HT1080 (cell line): ENCODE results near the gene IL1RAPL1. TPM values are rescaled to one million over a fixed set of nuclear protein-coding genes. Genes with fewer than 3 reads are reported as not detected.
A peak's percentile ranks its signal among the peaks of the same experiment; 100 is the strongest.

ENCODE experiments used
- DNase-seq: peaks from one replicate; pipeline ENCODE4 v3.0.0-alpha.2; 2015; ENCODE audit warnings: low read depth
- total RNA-seq: library from RNA; depleted of rRNA; stranded (reverse); fragments of >200 nt; shearing (Covaris generic); gene quantifications from 2 replicates; pipeline ENCODE4 v1.2.3, GENCODE V29; 2014

The IL1RAPL1 gene
- total RNA-seq, 1 experiment from 2014 or later: 2.5 TPM

- no peak for DNase-seq
Observed at GRCh38 chrX:29870608-29871007, 1283.4 kb downstream of the IL1RAPL1 start.

DNA sequence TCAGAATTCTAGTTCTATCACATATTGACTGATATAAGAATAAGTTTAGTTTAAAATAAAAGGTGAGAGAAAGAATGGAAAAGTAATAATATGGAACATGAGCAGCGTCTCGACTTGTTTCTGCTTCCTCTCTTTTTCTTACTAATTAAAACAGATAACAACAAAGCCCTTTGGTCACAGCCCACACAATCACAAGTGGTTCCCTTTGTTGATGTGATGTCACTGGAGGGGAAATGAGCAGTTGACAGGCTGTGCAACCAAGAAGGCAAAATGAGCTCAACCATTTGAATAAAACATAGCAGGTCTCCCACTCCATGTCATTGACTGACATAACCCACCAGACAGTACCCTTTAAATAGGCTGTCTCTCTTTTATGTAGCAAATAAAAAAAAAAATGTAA, 1285.6 kb downstream of the IL1RAPL1 start:
- no peak for DNase-seq

GRCh38 chrX:29876733-29877132, 1289.5 kb downstream of the IL1RAPL1 start:
- DNase-seq: no peak

GRCh38 chrX:29880977-29881376, 1293.7 kb downstream of the IL1RAPL1 start:
- no peak for DNase-seq

GRCh38 chrX:29890004-29890403, 1302.8 kb downstream of the IL1RAPL1 start:
- no peak for DNase-seq

DNA sequence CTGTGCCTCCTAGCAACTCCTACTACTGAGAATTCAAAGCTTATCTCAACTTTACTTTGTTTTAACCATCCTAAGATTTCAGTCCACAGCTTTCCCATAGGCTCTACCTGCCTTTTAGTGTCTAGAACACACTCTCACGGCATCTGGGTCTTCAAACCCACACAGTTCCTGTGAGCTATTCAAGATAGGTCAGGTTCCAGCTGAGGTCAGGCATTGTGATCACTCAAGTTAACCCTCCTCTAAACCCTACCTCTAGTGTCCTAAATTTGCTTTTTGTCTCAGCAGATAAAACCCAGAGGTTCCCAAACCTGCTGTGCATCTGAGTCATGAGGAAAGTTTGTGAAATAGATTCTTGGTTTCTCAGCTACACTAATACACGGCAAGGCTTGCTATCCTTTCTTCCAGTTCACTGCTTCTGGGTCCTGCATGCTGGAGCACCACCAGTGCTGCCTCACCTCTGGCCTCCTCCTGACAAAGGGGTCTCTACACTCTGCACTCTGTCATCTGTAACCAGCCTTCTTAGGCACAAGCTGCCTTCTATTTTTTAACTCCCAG, 1303.5 kb downstream of the IL1RAPL1 start:
- DNase-seq: no peak

DNA sequence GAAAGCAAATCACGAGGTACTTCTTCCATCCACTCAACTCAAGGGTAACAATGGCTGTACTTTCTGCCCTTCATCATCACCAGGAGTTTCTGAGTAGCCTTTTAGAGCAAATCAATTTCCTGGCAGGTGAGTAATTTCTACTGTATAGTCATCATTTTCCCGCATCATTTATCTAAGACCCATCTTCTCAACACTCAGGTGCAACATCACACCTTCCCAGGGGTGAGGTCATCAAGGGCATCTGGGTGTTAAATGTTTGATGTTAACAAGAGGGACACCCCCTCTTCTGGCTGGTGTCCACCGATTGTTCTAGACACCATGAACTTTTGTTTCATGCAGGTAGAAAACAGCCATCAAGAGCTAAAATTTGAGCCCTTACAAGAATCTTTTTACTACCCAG, 1314.8 kb downstream of the IL1RAPL1 start:
- DNase-seq: no peak

DNA sequence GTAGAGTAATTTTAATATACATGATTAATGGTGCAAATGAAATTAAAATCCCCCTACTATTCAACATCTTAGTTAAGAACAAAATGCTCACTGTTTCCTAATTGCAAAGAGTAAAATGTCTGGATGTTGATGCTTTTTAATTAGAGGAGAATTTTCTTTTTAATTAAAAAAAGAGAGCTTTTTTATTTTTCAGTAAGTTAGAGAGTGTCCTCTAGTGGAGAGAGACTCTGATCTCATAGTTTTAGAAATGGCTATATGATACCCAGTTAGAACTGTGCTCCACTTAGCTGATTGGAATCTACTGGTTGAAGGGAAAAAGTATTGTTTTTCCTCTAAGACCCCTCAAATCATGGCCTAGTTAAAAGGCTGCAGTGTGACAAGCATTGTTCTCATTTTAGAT, 1316.1 kb downstream of the IL1RAPL1 start:
- no peak for DNase-seq

GRCh38 chrX:29911673-29912072, 1324.4 kb downstream of the IL1RAPL1 start:
- no peak for DNase-seq

DNA sequence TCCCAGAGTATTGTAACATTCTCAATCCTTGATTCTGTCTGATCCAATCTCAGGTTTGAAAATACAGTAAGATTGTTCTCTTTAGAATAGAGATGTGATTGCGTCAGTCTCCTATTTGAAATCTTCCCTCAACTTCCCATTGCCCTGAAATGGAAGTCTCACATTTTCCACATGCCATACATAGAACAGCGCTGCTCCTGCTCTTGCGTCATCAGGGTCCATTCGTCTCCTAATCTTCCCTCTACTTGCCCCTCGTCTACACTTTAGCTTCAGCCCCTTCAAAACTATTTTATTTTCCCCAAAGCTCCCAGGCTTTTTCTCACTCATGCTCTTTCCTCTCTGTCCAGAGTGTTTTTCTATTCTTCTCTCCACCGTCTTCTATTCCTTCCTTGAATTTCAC, 1326.4 kb downstream of the IL1RAPL1 start:
- no peak for DNase-seq

DNA sequence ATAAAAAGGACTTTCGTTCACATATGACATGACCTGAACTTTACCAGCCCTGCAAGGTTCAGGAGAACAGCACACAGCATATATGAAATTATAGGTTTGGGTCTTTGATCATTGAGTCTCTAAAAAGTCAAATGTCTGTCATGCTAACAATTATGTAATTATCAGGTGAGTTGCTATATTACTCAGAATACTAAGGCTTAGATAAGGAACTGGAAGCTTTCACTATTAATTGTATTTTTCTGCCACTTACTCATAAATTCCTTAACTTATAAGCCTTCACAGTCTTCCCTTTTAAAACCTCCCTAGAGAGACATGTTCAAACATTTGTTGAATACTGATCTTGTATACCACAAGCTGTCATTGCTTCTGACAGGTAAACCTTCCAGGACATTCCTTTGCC, 1335.4 kb downstream of the IL1RAPL1 start:
- DNase-seq: no peak

DNA sequence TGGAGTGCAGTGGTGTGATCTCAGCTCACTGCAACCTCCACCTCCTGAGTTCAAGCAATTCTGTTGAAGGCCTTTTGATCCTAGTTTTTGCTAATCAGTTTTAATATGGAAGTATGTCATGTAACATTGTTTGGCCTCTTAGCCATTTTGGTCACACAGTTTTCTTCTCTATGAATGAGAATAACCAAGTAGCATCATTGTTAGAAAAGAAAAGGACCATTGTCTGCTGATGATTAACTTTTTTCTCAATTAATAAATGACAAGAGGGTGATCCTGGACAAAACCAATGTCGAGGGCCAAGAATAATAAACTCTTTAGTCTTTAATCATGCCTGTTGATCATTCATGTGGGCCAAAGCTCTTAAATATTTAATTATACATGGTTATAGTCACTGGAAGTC, 1338.8 kb downstream of the IL1RAPL1 start:
- DNase-seq: no peak

DNA sequence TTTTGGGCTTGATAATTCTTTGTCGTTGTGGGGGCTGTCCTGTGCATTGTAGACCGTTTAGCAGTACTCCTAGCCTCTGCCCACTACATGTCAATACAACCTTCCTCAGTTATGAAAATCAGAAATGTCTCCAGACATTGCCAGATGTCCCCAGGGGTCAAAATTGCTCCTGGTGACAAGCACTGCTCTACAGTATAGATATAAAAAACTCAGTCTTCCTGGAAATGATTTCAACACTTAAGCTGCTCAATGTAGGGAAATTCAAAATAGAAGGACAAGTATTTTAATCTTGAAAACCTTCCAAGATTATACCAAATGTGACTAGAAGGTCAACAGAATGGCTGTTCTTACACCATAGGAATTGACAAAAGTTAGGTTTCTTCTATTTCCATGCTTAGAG, 1339.4 kb downstream of the IL1RAPL1 start:
- no peak for DNase-seq

GRCh38 chrX:29935455-29935854, 1348.2 kb downstream of the IL1RAPL1 start:
- DNase-seq: no peak

DNA sequence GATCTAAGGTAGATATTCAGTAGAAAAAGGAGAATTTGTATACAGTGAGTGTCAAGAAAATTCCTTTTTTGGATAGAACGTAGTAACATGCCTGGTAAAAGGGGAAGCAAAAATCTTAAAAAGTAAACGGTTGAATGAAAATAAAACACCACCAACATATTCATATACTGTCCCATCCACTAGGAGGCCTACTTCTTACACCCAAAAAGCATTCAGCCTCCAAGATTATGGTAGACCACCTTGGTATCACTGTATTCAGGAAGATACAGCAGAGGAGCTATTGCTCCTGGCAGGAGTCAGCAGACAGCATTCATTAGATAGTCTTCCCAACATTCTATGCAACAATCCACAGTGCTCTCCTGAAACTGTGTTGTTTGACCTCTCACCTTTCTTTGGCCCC, 1353.5 kb downstream of the IL1RAPL1 start:
- DNase-seq: no peak

DNA sequence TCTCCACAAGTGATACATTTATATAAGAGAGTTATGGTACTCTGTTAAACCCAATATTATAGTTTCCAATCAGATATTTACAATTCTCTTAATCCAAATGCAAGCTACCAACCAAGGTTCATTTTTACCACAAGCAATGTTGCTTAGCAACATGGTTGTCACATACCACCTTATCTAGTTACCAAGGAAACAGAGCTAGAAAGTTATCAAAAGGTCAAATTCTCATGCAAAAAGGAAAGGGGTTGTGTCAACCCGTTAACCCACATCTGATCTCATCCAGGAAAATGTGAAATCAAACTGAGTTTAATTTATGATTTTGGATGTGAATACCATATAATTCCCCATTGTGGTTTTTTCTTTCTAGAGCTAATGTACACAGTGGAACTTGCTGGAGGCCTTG, 1354.0 kb downstream of the IL1RAPL1 start:
- DNase-seq: peak; percentile 1

DNA sequence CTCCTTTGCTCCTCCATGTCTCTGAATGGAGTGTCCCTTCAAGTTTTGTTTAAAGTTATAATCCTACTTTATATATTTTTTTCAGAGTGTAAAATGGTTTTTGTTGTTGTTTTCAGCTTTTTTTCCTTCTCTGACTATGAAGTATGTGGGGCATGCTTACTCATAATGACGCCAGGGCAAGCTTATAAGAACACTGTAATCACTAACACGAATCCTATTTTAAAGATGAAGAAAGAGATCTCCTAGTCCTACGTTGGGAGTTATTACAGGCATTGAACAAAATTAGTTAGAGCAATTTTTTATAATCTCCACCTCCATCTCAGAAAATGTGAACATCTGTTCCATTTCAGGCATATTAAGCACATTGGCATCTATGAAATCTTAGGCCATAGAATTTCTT, 1360.0 kb downstream of the IL1RAPL1 start:
- DNase-seq: no peak

- DNase-seq: peak; percentile 48
Observed at GRCh38 chrX:29948653-29949052, 1361.4 kb downstream of the IL1RAPL1 start.

GRCh38 chrX:29952016-29952415, 1364.8 kb downstream of the IL1RAPL1 start:
- no peak for DNase-seq

- no peak for DNase-seq
Observed at GRCh38 chrX:29962061-29962460, 1374.8 kb downstream of the IL1RAPL1 start.

DNA sequence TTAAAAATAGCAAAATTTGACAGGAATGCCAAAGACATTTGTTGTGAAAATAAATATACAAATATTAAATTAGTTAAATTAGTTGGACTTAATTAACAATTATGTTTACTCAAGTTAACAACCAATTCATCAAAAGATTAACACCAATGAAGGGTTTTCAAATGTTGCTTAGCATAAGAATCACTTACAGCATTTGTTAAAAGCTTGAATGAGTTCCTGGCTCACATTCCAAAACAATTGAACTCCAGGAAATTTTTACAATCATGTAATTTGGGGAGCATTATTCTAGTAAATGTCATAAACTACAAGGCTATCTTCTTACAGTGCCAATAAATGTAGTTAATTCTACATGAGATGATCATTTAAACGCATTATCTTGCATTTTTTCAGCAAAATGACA, 1378.4 kb downstream of the IL1RAPL1 start:
- DNase-seq: no peak

DNA sequence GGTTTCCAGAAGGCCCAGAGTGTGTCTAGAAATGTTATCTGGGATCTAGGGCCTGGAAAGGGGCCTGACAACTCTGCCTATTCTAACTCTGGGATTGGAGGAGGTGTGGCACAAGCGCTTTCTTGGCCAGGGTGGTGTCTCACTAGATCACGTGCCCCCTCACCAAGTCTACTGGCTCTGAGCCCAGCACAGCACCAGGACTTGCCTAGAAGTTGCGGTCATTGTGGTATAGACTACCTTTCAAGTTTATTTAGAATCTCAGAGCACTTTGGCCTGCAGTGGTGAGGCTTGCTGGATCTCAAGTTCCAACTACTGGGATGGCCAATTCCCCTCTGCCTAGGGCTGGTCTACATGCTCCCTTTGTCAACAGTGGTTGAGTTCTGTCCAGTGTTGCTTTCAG, 1404.8 kb downstream of the IL1RAPL1 start:
- peak; percentile 81 for DNase-seq

- no peak for DNase-seq
Observed at GRCh38 chrX:30005813-30006212, 1418.6 kb downstream of the IL1RAPL1 start.
